ENCODE data around the gene UVSSA.

- TF ChIP-seq CTCF (IDR thresholded peaks at IDR 0.05) (no peak), POLR2A (IDR thresholded peaks at IDR 0.05) (no peak)
Observed at GRCh38 chr4:1405636-1406393, 58.8 kb downstream of the UVSSA start.

Data from body of pancreas (tissue), 4 donors.